Transverse colon (tissue), 4 donors: ENCODE results near the gene PRKG1. TPM values are rescaled to one million over a fixed set of nuclear protein-coding genes. Genes with fewer than 3 reads are reported as not detected.
"Not testable (repeated sequence)": the region's sequence is repeated elsewhere in the genome, so short reads cannot be mapped to it uniquely, and the experiment has no call there.

Source experiments
- DNase-seq: peaks from one replicate; pipeline ENCODE4 v3.0.0-alpha.2; 2019
- H3K27ac ChIP-seq, 4 donors: fragments of 200-600 bp; sonication (generic); 2 replicates each; pipeline ENCODE4 v1.5.1; 2016 to 2018; ENCODE audit warnings: inconsistent platforms in 4 of 4
- H3K27me3 ChIP-seq: fragments of 200-600 bp; sonication (generic); 2 replicates; pipeline ENCODE4 v1.5.1; 2017; ENCODE audit warnings: inconsistent platforms
- H3K36me3 ChIP-seq, 4 donors: fragments of 200-600 bp; sonication (generic); 2 replicates each; pipeline ENCODE4 v1.5.1; 2017 to 2019; ENCODE audit warnings: inconsistent platforms in 4 of 4
- H3K4me1 ChIP-seq, 4 donors: fragments of 200-600 bp; sonication (generic); 2 replicates each; pipeline ENCODE4 v1.5.1; 2017 to 2020; ENCODE audit warnings: inconsistent platforms in 4 of 4
- H3K4me3 ChIP-seq, 4 donors: fragments of 200-600 bp; sonication (generic); 1 replicate in 1 of 4; 2 replicates in 3 of 4; pipeline versions ENCODE4 v1.5.1 to v1.6.1; 2017 to 2019; ENCODE audit warnings: inconsistent platforms in 4 of 4
- H3K9me3 ChIP-seq, 2 donors: fragments of 200-600 bp; sonication (generic); 2 replicates each; pipeline ENCODE4 v1.5.1; 2017 to 2019; ENCODE audit warnings: inconsistent platforms in 2 of 2
- CTCF ChIP-seq, 5 experiments: fragments of 200-600 bp in 3 of 5; fragments of 450-650 bp in 2 of 5; sonication (generic) in 3 of 5; IDR thresholded peaks; 1 replicate in 2 of 5; 2 replicates in 3 of 5; pipeline ENCODE4 v1.5.1; 2016 to 2017; ENCODE audit warnings: antibody characterized with exemption in 5 of 5, inconsistent platforms in 3 of 5, mild to moderate bottlenecking in 2 of 5, moderate library complexity in 1 of 5
- EP300 ChIP-seq: sonication (generic); formaldehyde crosslinking; IDR thresholded peaks from one replicate; pipeline ENCODE4 v1.6.1; 2017; ENCODE audit warnings: antibody characterized with exemption, low read depth
- POLR2A ChIP-seq: fragments of 450-650 bp; IDR thresholded peaks from one replicate; pipeline ENCODE4 v1.6.1; 2016; ENCODE audit warnings: antibody characterized with exemption, mild to moderate bottlenecking, moderate library complexity
- POLR2AphosphoS5 ChIP-seq, 3 donors: sonication (generic); formaldehyde crosslinking; IDR thresholded peaks; one replicate each; pipeline ENCODE4 v1.6.1; 2016; ENCODE audit warnings: antibody characterized with exemption in 3 of 3
- WGBS, 2 donors: methylation state at CpG; one replicate each; pipeline ENCODE4 v1.1.5; 2018; ENCODE audit warnings: low coverage in 1 of 2; 5-methylcytosine and 5-hydroxymethylcytosine counted together
- in situ Hi-C, 4 donors: fragments of 200-750 bp; cut with MboI; loops; one replicate each; pipeline versions ENCODE4 v1.15.0 to v1.15.1; 2017; ENCODE audit warnings: low sequenced_read_pairs in 3 of 4, low pct_ligation_motif_present in 1 of 4, low pct_unique_long_range_greater_than_20kb in 1 of 4
- intact Hi-C: fragments of 100-400 bp; cut with DNase I; formaldehyde crosslinking; loops from one replicate; pipeline ENCODE4 v1.15.1; 2023; ENCODE audit warnings: low total_unique reads
- total RNA-seq, 4 donors: library from RNA; depleted of rRNA; stranded (reverse); fragments of >200 nt; gene quantifications; one replicate each; pipeline ENCODE4 v1.1.0, GENCODE V29; 2016

Gene PRKG1
- total RNA-seq, 4 donors from 2014 or later = 17.6 to 30.6 (median 26.9) TPM

- no peaks in the 10 kb centered on the region for H3K36me3 ChIP-seq
- H3K4me3 ChIP-seq = no peak overlapping the region
- WGBS, 2 donors = 58 to 59% methylated on average over 4 of the region's 4 CpGs
- in situ Hi-C loops = no loop called here
- DNase-seq = no peak
- H3K4me1 ChIP-seq = peaks cover 0 to 7% (median 0%) of the 10 kb centered on the region in 4 donors
- no peaks in the 10 kb centered on the region for H3K9me3 ChIP-seq
- intact Hi-C loops = no loop called here
- no peak for TF ChIP-seq POLR2AphosphoS5 (IDR thresholded peaks at IDR 0.05)
- TF ChIP-seq CTCF (IDR thresholded peaks at IDR 0.05) = no peak
- TF ChIP-seq EP300 = no peak
- no peaks in the 10 kb centered on the region for H3K27me3 ChIP-seq
- no peak overlapping the region for H3K27ac ChIP-seq
Measured at GRCh38 chr10:51156926-51157325, 82.6 kb downstream of the PRKG1 start.

- in situ Hi-C loops (no loop called here), intact Hi-C loops (no loop called here)
- Histone ChIP-seq H3K9me3 (no peaks in the 10 kb centered on the region), H3K4me3 (no peak overlapping the region), H3K27me3 (no peaks in the 10 kb centered on the region), H3K36me3 (no peaks in the 10 kb centered on the region), H3K27ac (no peak overlapping the region), H3K4me1 (peaks cover 0 to 7% (median 0%) of the 10 kb centered on the region in 4 donors)
- WGBS, 2 donors = 93 to 96% methylated on average over 3 of the region's 3 CpGs
- no peak for TF ChIP-seq POLR2AphosphoS5 (IDR thresholded peaks at IDR 0.05)
- no peak for TF ChIP-seq EP300
- TF ChIP-seq CTCF (IDR thresholded peaks at IDR 0.05) = no peak
- no peak for TF ChIP-seq POLR2A
- no peak for DNase-seq
Measured at GRCh38 chr10:51158832-51159231, 84.5 kb downstream of the PRKG1 start.

- 94 to 100% methylated on average over 1 of the region's 1 CpG for WGBS, 2 donors
- Histone ChIP-seq H3K9me3 (no peaks in the 10 kb centered on the region), H3K27ac (no peak overlapping the region), H3K36me3 (no peaks in the 10 kb centered on the region), H3K27me3 (no peaks in the 10 kb centered on the region), H3K4me1 (peaks cover 0 to 7% (median 0%) of the 10 kb centered on the region in 4 donors), H3K4me3 (no peak overlapping the region)
- no peak for TF ChIP-seq POLR2AphosphoS5 (IDR thresholded peaks at IDR 0.05)
- no peak for TF ChIP-seq CTCF (IDR thresholded peaks at IDR 0.05)
- TF ChIP-seq EP300 = no peak
- TF ChIP-seq POLR2A = no peak
- DNase-seq = no peak
- intact Hi-C loops (no loop called here), in situ Hi-C loops (no loop called here)
Measured at GRCh38 chr10:51159841-51160240, 85.6 kb downstream of the PRKG1 start.

- TF ChIP-seq POLR2AphosphoS5 (IDR thresholded peaks at IDR 0.05) = no peak
- no peak for TF ChIP-seq POLR2A
- no peak for TF ChIP-seq CTCF (IDR thresholded peaks at IDR 0.05)
- TF ChIP-seq EP300 = no peak
- WGBS, 2 donors = 70 to 80% methylated on average over 1 of the region's 1 CpG
- intact Hi-C loops = no loop called here
- no peak overlapping the region for H3K27ac ChIP-seq
- no peaks in the 10 kb centered on the region for H3K36me3 ChIP-seq
- no peaks in the 10 kb centered on the region for H3K27me3 ChIP-seq
- no peak for DNase-seq
- H3K9me3 ChIP-seq = no peaks in the 10 kb centered on the region
- H3K4me3 ChIP-seq = no peak overlapping the region
- H3K4me1 ChIP-seq = peaks cover 0 to 3% (median 0%) of the 10 kb centered on the region in 4 donors
- in situ Hi-C loops = no loop called here
Measured at GRCh38 chr10:51162002-51162401, 87.7 kb downstream of the PRKG1 start.

- intact Hi-C loops, H3K9me3 ChIP-seq, H3K4me3 ChIP-seq, in situ Hi-C loops, DNase-seq, H3K36me3 ChIP-seq, H3K27ac ChIP-seq, H3K4me1 ChIP-seq, H3K27me3 ChIP-seq: not testable (repeated sequence)
- 95 to 99% methylated on average over 13 to 28 of the region's 30 CpGs for WGBS, 2 donors
Measured at GRCh38 chr10:51163380-51164049, 89.2 kb downstream of the PRKG1 start.
